DMS153 treated with DMSO at 0.1 percent for 48 hours (cell line): ENCODE results near the gene PIP5K1B.
"Not testable (repeated sequence)": the region's sequence is repeated elsewhere in the genome, so short reads cannot be mapped to it uniquely, and the experiment has no call there.

Experiments
- DNase-seq: peaks from one replicate; lab custom pipeline; 2025; ENCODE audit not compliant: unreplicated experiment; lab: John Stamatoyannopoulos, UW

PIP5K1B gene

DNA sequence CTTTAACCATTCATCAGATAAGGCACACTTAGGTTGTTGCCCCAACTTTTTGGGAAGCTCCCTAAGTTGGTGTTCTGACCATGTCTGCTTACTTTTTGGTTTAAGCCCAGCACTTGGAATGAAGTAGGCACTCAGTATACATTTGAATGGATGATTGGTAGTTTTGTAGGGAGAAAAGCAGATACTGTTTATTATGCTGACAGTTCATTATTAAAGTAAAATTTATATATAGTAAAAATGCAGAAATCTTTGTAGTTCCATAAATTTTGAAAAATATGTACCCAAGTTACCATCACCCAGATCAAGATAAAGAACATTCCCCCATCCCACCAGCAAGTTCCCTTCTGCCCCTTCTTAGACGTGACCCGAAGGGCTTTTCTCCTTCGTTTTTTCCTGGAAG is 273.5 kb downstream of the PIP5K1B start:
- no peak for DNase-seq

DNA sequence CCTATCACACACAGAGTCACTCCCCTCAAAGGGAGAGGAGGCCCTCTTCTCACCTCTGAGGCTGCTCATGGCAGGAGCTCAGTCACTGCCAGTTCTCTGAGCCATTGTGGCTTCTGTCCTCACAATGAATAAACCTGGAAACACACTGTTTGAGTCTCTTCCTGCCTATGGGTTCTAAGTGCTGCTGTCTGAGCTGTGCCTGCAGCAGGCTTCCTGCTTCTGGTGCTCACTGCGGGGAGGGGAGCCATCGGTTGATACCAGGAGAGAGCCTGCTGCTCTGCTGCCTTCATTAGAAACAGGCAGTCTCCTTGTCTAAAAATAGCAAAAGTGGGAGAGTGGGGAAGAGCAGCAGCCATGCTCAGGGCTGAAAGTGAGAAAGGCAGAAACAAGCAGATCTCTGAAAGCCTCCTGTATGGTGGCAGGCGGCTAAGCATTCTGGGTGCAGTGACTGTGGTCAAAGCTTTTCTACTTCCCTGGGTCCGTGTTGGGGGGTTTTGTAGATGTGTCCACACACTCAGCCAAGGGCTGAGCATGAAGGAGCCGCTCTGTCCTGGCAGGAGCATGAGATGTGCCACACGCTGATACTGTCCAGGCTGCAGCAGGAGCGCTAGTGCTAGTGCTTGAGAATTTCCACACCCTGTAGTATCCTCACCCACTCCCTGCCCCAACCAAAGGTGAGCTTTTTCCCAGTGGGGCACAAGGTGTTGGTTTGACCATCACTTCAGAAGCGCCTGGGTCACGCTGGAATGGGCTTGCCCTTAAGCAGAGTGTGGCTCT is 274.7 kb downstream of the PIP5K1B start:
- DNase-seq, result peak; percentile 32

DNA sequence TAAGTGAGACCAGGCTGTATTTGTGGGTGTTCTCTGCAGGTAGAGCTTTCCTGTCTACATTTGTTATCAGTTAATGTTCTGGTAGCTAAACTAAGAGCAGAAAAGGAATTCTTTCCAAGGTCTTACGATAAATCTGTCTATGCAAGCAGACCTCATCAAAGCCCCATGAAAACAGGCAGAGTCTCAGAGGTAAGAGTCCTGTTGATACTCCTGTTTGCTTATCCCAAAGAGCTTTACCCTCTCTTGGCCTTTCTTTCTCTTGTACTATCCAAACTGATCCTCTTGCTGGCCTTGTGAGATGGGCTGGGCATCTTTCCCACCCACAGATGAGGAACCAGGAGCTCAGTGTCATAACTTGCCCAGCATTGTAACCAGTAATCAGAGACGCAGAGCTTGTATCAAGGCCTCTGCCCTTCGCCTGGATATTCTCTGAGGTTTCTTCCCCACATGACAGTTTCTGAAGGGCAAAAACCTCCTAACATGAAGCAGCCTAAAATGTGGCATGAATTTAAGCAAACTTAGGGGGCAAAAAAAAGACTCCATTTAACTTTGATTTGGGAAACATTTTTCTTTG is 275.4 kb downstream of the PIP5K1B start:
- DNase-seq, result no peak

DNA sequence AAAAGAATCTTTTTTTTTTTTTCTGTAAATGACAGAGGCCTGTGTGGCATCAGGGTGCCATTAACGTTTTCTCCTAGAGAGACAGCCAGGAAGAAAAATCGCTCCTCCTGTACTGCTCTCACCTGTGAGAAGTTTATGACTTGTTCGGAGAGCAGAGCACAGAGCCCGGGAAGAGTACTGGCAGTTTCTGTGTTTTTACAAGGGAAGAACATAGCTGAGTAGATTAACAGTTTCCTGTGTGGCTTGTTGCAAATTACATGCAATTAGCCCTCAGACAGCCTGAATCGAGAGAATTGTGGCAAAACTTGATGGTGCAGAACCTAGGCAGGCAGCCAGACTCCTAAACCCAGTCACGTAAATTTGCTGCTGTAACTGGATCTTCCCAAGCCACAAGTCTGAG is 276.7 kb downstream of the PIP5K1B start:
- DNase-seq, result peak; percentile 80

DNA sequence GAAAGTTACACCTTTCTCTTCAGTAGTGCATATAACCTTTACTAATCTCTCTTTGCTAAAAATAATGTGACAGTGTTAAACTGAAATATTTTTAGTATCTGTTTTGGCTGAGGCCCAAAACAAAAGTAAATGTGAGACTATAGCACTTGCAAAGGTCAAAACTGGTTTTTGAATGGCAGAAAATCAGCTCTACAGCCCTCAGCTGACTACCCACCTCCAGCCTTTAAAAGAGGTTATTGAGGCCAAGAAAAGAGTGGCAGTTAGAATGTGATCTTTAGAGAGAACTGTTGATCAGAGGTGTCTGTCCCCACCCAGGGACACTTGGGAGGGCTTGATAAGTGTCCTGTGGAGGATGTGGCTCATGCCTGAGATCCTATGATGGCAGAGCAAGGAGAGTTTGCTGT is 278.0 kb downstream of the PIP5K1B start:
- DNase-seq, result no peak

DNA sequence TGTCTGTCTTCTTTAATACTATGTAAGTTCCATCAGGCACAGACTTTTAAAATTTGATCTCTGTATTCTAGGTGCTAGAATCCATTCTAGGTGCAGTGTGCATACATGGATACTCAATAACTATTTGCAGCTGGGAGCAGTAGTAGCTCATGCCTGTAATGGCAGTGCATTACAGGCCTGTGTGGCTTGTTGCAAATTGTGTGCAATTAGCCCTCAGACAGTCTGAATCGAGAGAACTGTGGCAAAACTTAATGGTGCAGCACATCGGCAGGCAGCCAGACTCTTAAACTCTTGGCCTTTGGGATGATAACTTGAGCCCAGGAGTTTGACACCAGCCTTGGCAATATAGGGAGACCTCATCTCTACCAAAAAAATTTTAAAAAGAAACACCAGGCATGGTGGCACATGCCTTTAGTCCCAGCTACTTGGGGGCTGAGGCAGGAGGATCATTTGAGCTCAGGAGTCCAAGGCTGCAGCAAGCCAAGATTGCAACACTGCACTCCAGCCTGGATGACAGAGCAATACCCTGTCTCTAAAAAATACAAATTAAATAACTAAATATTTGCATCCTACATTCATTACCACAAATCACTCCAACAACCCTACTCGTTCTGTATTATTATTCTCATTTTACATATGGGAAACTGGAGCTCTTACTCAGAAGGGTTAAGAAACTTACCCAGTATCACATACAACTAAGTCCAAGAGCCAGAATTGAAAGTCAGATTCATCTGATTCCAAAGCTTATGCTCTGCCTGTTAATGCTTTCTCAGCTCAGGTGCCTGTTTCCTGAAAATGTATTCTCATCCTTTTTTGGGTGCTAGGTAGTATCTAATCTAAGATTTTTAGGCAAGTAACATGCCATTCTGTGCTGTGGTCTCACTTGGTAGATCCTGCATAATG is 278.7 kb downstream of the PIP5K1B start:
- no peak for DNase-seq

DNA sequence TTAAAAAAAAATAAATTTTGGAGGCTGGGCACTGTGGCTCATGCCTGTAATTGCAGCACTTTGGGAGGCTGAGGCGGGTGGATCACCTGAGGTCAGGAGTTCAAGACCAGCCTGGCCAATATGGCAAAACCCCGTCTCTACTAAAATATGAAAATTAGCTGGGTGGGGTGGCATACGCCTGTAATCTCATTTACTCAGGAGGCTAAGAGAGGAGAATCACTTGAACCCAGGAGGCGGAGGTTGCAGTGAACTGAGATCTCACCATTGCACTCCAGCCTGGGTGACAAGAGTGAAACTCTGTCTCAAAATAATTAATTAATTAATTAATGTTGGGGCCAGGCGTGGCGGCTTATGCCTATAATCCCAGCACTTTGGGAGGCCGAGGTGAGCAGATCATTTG is 281.9 kb downstream of the PIP5K1B start:
- not testable (repeated sequence) for DNase-seq

DNA sequence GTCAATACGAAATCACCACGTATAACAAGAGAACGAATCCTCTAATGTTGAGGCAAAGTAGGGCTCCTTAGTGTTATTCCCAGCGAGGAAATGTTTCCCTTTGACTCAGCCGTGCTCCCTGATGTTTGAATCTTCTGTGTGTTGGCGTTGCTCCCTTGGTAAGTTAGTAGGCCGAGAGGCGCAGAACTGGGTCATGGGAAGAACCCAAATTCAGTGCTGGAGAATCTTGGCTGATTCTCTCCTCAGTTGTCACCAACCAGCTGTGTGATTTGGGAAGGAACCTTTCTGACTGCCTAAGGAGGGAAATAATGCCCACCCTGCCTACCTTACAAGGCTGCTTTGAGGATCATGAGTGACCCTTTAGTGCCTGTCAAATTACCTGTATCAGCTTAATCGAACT is 286.4 kb downstream of the PIP5K1B start:
- DNase-seq, result no peak

DNA sequence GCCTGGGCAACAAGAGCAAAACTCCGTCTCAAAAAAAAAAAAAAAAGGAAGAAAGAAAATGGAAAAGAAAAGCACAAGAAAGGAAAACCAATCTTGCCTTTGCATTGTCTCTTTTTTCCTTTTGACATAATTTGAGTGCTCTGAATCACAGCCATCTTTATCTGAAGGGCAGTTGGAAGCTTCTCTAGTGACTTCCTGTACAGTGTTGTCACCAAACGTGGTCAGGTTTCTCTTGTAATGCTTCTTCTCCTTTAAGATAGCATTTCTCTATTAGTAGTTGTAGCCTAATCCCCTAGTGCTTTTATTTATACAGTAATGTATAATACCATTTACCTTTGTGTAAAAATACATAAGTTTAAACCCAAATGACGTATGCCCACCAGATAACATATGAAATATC is 290.7 kb downstream of the PIP5K1B start:
- no peak for DNase-seq

DNA sequence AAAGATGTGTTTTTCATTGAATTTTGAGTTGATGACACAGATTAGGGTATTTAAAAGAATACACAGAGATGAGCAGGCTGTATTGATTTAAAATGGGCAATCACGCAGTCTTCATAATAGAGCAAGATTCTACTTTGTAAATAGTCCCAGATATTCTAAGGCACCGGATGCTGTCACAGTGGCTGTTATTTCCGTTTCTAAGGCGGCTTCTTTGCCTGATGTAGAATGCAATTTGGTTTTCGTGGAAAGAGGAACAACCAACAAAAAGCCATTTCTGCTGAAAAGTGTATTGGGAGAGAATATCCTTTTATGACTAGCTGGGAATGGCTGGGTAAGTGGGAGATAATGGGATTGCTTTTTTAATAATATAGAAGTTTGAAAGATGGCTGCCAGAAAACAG is 291.4 kb downstream of the PIP5K1B start:
- DNase-seq, result no peak

DNA sequence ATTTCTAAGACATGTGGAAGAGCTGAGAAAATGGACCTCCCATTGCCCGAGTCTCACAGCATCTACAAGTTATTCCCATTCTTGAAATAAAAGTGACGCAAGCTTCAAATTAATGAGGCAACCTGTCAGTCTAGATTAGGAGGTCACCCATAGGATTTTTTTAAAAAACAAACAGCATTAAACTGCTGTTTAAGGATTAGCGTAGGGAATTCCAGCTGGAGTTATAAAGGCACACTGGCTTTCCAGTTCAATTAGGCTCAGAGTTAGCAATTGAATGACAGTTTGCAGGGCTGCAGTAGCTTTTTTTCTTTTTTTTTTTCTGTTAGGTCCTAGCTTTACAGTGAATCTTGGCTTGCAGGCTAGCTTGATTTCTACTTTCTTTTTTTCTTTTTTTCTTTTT is 292.6 kb downstream of the PIP5K1B start:
- DNase-seq, result no peak

DNA sequence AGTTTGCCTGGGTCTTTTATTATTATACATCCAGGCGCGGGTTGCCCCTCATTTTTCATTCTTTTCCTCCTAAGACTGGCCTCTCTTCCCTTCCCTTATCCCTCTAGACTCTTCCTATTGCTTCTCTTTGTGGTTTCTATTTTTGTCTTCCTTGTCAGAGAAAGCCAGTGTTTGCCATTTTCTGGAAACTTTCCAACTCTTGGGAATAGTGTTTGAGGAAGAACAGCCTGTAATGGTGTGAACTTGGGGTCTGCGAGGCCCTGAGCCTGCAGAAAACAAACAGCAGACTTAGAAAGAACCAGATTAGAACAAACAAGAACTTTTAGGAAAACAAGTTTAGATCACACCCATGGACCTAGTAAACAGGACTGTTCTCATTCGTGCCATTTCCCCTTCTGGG is 293.3 kb downstream of the PIP5K1B start:
- DNase-seq, result no peak

DNA sequence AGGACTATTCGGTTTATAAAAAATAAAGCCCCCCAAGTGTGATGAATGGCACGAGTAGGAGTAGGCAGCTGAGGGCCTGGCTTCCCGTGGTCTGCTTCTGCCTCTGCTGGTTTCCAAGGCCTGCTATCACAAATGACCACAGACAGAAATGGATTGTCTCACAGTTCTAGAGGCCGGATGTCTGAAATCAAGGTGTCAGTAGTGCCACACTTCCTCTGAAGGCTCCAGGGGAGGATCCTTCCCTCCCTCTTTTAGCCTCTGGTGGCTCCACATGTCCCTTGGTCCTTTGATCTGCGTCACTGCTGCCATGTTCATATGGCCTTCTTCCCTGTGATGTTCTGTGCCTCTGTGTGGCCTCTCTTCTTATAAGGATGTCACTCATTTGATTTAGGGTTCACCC is 293.8 kb downstream of the PIP5K1B start:
- no peak for DNase-seq

DNA sequence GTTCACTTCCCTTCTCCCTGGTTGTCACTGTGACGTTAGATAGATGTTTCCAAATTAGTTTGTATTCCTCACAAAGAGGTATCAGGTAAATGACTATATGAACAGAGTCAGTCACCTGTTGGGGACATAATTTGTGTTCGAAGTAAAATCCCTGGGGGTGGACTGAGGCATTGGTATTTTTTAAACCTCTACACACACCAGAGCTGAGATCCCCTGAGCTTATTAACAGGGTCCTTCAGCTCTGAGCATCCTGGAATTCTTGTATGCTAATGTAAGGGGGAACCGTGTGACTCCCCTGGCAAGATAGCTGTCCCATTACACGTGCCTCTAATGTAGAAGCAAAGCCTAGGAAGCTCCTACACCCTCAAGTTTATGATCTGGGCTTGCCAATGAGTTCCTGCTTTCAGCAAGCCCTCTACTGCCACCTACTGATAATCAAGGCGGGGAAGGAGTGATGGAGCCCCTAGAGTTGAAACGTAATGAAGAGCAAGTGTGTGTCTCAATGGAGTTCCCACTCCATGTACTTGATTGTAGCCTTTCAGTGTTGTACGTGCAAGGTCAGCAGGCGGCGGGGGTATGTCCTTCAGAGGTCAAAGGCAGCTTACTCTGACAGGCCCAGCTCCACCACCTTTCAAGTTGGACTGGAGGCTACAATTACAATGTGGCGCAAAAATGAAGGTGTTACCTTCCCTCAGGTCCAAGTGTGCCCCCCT is 294.5 kb downstream of the PIP5K1B start:
- no peak for DNase-seq

DNA sequence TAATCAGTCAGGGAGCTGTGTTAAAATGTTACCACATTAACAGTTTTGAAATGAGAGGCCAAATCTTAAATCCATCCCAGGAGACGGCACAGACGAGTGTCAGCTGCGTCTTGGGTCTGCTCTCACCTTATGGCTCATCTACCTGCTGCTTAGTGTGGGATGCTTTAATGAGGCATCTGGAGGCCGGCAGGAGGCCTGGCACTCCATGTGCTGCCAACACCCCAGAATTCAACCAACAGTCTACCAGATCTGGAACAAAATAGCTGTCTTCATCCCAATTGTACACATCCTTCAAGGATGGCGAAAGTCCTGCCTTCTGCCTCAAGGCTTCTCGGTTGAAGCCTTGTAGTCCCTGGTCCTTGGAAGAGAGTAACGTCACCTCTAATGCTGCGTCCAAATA is 296.9 kb downstream of the PIP5K1B start:
- no peak for DNase-seq

DNA sequence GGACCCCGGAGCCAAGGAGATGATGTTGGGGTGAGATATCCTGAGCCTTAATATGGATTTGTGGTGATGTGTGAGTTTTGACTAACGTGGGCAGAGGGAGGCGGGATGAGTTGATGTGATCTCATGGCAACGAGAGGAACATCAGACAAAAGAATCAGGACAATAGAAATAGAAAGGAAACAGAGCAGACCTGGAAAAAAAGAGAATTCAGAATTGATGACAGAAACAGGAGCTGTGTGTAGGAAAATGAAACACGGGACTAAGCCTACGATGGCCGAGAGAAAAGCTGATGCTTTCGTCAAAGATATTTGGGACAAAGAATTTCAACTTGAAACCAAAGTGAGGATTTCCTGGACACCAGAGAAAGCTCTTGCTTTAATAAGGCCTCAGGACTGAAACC is 298.0 kb downstream of the PIP5K1B start:
- no peak for DNase-seq

DNA sequence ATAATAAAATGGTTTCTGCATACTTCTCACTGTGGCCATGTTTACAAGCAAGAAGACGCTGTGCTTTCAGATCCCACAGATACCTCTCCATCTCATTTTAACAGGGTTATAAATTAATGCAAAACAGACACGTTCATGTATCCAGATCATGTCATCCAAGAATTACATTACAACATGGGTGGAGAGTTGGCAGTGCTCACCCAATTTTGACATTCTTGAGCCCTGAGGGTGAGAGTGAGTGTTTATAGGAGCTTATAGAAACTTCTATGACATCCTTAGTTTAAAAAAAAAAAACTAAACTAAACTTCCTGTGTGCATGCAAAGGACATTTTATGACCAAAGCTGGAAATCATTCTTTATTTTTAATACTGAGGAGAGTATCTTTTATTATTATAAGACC is 299.8 kb downstream of the PIP5K1B start:
- no peak for DNase-seq

DNA sequence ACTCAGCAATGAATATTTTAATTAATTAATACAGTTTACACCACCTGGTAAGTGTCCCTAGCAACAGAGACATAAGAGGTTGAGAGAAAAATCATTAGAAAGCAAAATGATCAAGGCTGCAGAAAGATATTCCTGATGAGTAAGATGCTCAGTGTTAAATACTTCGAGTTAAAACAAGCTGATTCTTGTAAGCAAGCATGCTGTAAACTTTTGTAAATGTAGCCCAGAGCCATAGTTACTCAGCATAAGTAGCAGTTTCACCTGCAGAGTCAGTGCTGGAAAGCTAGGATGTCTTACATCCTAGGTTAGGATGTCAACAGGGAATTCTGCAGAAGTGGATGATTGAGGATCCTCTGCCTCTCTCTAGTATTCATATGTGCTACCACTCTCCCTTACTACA is 304.7 kb downstream of the PIP5K1B start:
- no peak for DNase-seq

DNA sequence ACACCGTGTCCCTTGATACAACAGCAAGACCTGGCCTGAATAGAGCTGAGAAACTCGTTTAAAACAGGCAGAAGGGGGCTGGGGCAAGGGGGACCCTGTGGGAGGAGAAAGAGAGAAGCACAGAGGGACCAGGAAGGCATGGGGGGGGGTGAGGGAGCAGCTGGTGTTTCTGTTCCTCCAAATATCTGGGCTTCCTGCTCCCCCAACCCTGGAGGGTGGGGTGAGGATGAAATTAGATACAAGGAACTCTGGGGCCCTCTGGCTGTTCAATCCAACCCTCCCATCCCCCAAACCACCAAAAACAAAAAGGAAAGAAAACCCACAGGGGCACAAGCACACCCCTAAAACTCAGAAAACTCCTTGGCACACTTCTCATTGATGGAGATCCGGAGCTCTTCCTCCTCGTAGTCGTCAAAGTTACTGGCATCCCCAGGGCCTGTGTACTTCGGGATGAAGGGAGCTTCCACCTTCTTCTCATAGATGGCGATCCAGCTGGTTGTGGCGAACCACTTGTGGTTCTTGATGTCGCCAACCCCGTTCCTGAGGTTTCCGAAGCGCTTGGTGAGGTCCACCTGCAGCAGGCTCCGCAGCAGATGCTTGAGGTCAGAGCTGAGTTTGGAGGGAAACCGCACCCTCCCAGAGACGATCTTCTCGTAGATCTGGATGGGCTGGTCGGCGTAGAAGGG is 307.8 kb downstream of the PIP5K1B start:
- DNase-seq, result no peak

DNA sequence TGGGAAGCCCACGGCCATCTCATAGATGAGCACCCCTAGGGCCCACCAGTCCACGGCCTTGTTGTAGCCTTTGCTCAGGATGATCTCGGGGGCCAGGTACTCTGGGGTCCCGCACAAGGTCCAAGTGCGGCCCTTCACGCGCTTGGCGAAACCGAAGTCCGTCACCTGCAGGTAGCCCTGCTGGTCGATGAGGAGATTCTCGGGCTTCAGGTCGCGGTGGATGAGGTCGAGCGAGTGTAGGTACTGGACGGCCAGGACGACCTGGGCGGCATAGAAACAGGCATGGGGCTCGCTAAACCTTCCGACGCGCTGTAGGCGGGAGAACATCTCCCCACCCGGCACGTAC is 308.3 kb downstream of the PIP5K1B start:
- DNase-seq, result no peak

DNA sequence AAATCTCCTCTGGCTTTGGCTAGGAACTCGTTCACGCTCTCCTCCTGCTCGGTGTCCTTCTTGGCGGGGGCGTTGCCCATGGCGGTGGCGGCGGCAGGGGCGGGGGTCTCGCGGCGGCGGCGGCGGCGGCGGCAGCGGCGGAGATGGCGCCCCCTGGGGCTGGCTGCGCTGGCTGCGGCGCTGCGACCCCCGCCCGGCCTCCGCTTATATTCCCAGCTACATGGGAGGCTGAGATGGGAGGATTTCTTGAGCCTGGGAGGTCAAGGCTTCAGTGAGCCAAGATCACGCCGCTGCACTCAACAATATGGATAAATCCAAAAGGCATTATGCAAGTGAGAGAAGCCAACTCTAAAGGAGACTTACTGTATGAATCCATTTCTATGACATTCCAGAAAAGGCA is 309.0 kb downstream of the PIP5K1B start, which contains the start of gene PRKACG:
TSS of gene PRKACG (minus strand) at position 101 of the 400 bp plus-strand sequence. CDS start at position 80, 21 bp downstream.
- DNase-seq, result no peak
